Lung (tissue), 12 donors: Measurements from ENCODE around the gene CNIH3. TPM values are rescaled to one million over a fixed set of nuclear protein-coding genes. Genes with fewer than 3 reads are reported as not detected.
"Not testable (repeated sequence)": the region's sequence is repeated elsewhere in the genome, so short reads cannot be mapped to it uniquely, and the experiment has no call there.

Experiments
- ATAC-seq: fragments of 200-7000 bp; cut with Tn5 transposase; one replicate; pipeline ENCODE4 v1.9.1; 2020; ENCODE audit warnings: moderate number of reproducible peaks; ENCODE audit not compliant: insufficient read depth, low FRiP score
- DNase-seq, 3 donors: peaks; one replicate each; pipeline ENCODE4 v3.0.0-alpha.2; 2013 to 2017
- H3K27ac ChIP-seq, 2 donors: one replicate each; pipeline ENCODE4 v1.5.1; 2013; ENCODE audit warnings: mild to moderate bottlenecking in 2 of 2, moderate library complexity in 2 of 2, control low read depth in 1 of 2, inconsistent platforms in 1 of 2, low read depth in 1 of 2, low read length in 1 of 2
- H3K27me3 ChIP-seq, 3 donors: one replicate each; pipeline ENCODE4 v1.5.1; 2013; ENCODE audit warnings: low read length in 2 of 3; ENCODE audit not compliant: control insufficient read depth in 3 of 3, insufficient read depth in 3 of 3
- H3K36me3 ChIP-seq, 4 donors: one replicate each; pipeline ENCODE4 v1.5.1; 2013; ENCODE audit warnings: low read length in 4 of 4, mild to moderate bottlenecking in 1 of 4, moderate library complexity in 1 of 4; ENCODE audit not compliant: control insufficient read depth in 4 of 4, insufficient read depth in 4 of 4
- H3K4me1 ChIP-seq, 5 donors: one replicate each; pipeline ENCODE4 v1.5.1; 2013; ENCODE audit warnings: low read length in 5 of 5, mild to moderate bottlenecking in 2 of 5, moderate library complexity in 1 of 5; ENCODE audit not compliant: control insufficient read depth in 5 of 5, insufficient read depth in 5 of 5
- H3K4me3 ChIP-seq: one replicate; pipeline ENCODE4 v1.5.1; 2013; ENCODE audit warnings: mild to moderate bottlenecking, control low read depth, moderate library complexity
- H3K9ac ChIP-seq, 2 donors: one replicate each; pipeline ENCODE4 v1.5.1; 2013; ENCODE audit warnings: low read length in 2 of 2, control low read depth in 1 of 2; ENCODE audit not compliant: insufficient read depth in 1 of 2
- H3K9me3 ChIP-seq, 4 donors: one replicate each; pipeline ENCODE4 v1.5.1; 2013; ENCODE audit warnings: low read length in 3 of 4, mild to moderate bottlenecking in 1 of 4, moderate library complexity in 1 of 4; ENCODE audit not compliant: control insufficient read depth in 4 of 4, insufficient read depth in 3 of 4
- whole genome bisulfite sequencing, 2 donors: extraction: QIAGEN DNeasy Blood & Tissue Kit; methylation state at CpG; one replicate each; pipeline ENCODE4 v1.1.7; 2013; 5-methylcytosine and 5-hydroxymethylcytosine counted together
- polyA plus RNA-seq, 2 donors: library from polyadenylated mRNA; stranded (reverse); fragments of 200-250 nt; gene quantifications; one replicate each; pipeline ENCODE4 v1.2.1, GENCODE V29; 2013
- total RNA-seq, 2 donors: library from RNA; depleted of rRNA in 1 of 2; stranded (reverse); fragments of >200 nt in 1 of 2; gene quantifications; one replicate each; pipeline ENCODE4 v1.2.1, GENCODE V29; 2014 to 2021
- TF ChIP-seq, protein P1 (sequence below): IDR thresholded peaks from 2 replicates; pipeline ENCODE4 v1.5.1; 2012; ENCODE audit warnings: mild to moderate bottlenecking; ENCODE audit errors: control extremely low read depth, extremely low read depth
- donor health status: control.
- donor health status: control.
- donor health status: Bipolar disorder and iron deficiency.
- donor health status: healthy.
- donor health status: DM: yes; HTN: yes; CAD: no.

CNIH3 gene
- total and polyA plus RNA-seq, 4 donors: 0.70 to 5.2 (median 2.9) TPM

- 65 to 80% methylated on average over 3 of the region's 3 CpGs for WGBS, 2 donors
- TF ChIP-seq, protein P1, sequence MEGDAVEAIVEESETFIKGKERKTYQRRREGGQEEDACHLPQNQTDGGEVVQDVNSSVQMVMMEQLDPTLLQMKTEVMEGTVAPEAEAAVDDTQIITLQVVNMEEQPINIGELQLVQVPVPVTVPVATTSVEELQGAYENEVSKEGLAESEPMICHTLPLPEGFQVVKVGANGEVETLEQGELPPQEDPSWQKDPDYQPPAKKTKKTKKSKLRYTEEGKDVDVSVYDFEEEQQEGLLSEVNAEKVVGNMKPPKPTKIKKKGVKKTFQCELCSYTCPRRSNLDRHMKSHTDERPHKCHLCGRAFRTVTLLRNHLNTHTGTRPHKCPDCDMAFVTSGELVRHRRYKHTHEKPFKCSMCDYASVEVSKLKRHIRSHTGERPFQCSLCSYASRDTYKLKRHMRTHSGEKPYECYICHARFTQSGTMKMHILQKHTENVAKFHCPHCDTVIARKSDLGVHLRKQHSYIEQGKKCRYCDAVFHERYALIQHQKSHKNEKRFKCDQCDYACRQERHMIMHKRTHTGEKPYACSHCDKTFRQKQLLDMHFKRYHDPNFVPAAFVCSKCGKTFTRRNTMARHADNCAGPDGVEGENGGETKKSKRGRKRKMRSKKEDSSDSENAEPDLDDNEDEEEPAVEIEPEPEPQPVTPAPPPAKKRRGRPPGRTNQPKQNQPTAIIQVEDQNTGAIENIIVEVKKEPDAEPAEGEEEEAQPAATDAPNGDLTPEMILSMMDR: no peak
- Histone ChIP-seq H3K4me3 (no peak overlapping the region), H3K27me3 (no peaks in the 10 kb centered on the region), H3K27ac (no peak overlapping the region), H3K36me3 (no peaks in the 10 kb centered on the region), H3K4me1 (no peaks in the 10 kb centered on the region), H3K9me3 (peaks cover 0 to 2% (median 0%) of the 10 kb centered on the region in 4 donors), H3K9ac (no peak overlapping the region)
- ATAC-seq: no peak
- DNase-seq: no peak
Observed at GRCh38 chr1:224710196-224710595, 94.1 kb downstream of the CNIH3 start.

- not testable (repeated sequence) for H3K4me3 ChIP-seq, H3K4me1 ChIP-seq, H3K9ac ChIP-seq, DNase-seq, H3K27ac ChIP-seq, H3K9me3 ChIP-seq, ATAC-seq, H3K36me3 ChIP-seq, H3K27me3 ChIP-seq
- 69 to 79% methylated on average over 4 of the region's 4 CpGs for WGBS, 2 donors
Observed at GRCh38 chr1:224711231-224711756, 95.2 kb downstream of the CNIH3 start.

- 91 to 94% methylated on average over 3 of the region's 3 CpGs for WGBS, 2 donors
Observed at GRCh38 chr1:224711876-224712275, 95.8 kb downstream of the CNIH3 start.

GRCh38 chr1:224713228-224713627, 97.1 kb downstream of the CNIH3 start:
- ATAC-seq (no peak), DNase-seq (no peak)
- Histone ChIP-seq H3K4me1 (no peaks in the 10 kb centered on the region), H3K9ac (no peak overlapping the region), H3K27me3 (no peaks in the 10 kb centered on the region), H3K27ac (no peak overlapping the region), H3K9me3 (peaks cover 0 to 2% (median 0%) of the 10 kb centered on the region in 4 donors), H3K4me3 (no peak overlapping the region), H3K36me3 (no peaks in the 10 kb centered on the region)
- WGBS, 2 donors: 95 to 97% methylated on average over 1 of the region's 1 CpG
- TF ChIP-seq, protein P1: no peak

More at GRCh38 chr1:224711876-224712275, 95.8 kb downstream of the CNIH3 start:
- no peaks in the 10 kb centered on the region for H3K36me3 ChIP-seq
- H3K9me3 ChIP-seq: peaks cover 0 to 2% (median 0%) of the 10 kb centered on the region in 4 donors
- H3K27ac ChIP-seq: no peak overlapping the region
- H3K4me1 ChIP-seq: no peaks in the 10 kb centered on the region
- no peaks in the 10 kb centered on the region for H3K27me3 ChIP-seq
- DNase-seq: no peak
- no peak overlapping the region for H3K9ac ChIP-seq
- TF ChIP-seq, protein P1: no peak
- no peak for ATAC-seq
- H3K4me3 ChIP-seq: no peak overlapping the region
